Measurements from ENCODE around the gene BTNL3. TPM values are rescaled to one million over a fixed set of nuclear protein-coding genes. Genes with fewer than 3 reads are reported as not detected.
"Not testable (repeated sequence)": the region's sequence is repeated elsewhere in the genome, so short reads cannot be mapped to it uniquely, and the experiment has no call there.

BTNL3 gene
- total RNA-seq, 1 experiment from 2014 or later: not detected

DNA sequence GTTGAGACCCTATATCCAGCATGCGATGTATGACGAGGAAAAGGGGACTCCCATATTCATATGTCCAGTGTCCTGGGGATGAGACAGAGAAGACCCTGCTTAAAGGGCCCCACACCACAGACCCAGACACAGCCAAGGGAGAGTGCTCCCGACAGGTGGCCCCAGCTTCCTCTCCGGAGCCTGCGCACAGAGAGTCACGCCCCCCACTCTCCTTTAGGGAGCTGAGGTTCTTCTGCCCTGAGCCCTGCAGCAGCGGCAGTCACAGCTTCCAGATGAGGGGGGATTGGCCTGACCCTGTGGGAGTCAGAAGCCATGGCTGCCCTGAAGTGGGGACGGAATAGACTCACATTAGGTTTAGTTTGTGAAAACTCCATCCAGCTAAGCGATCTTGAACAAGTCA lies 17.1 kb downstream of the BTNL3 start:
- no TSS peak for BruUV-seq (replicated peaks)
- Histone ChIP-seq H3K36me3 (ENCODE audit: insufficient read depth, low read length, poor library complexity, severe bottlenecking) (no peaks in the 10 kb centered on the region), H3K27ac (ENCODE audit: low read depth, low read length, poor library complexity, severe bottlenecking) (no peak overlapping the region), H3K4me1 (ENCODE audit: insufficient read depth, low read length, poor library complexity, severe bottlenecking) (no peaks in the 10 kb centered on the region), H3K27me3 (replicated peaks; ENCODE audit: insufficient read depth, low read depth, low read length, poor library complexity) (peaks cover 15% of the 10 kb centered on the region), H3K9me3 (ENCODE audit: low read depth, low read length, poor library complexity, severe bottlenecking) (no peaks in the 10 kb centered on the region), H3K4me3 (ENCODE audit: low read depth, low read length, poor library complexity, severe bottlenecking) (no peak overlapping the region)
- no peak for DNase-seq (ENCODE audit: low spot score)
- ChIA-PET POLR2A (ENCODE audit: low non-redundant PET) (no interaction called here), CTCF (no interaction called here)
- TF ChIP-seq, protein P1, sequence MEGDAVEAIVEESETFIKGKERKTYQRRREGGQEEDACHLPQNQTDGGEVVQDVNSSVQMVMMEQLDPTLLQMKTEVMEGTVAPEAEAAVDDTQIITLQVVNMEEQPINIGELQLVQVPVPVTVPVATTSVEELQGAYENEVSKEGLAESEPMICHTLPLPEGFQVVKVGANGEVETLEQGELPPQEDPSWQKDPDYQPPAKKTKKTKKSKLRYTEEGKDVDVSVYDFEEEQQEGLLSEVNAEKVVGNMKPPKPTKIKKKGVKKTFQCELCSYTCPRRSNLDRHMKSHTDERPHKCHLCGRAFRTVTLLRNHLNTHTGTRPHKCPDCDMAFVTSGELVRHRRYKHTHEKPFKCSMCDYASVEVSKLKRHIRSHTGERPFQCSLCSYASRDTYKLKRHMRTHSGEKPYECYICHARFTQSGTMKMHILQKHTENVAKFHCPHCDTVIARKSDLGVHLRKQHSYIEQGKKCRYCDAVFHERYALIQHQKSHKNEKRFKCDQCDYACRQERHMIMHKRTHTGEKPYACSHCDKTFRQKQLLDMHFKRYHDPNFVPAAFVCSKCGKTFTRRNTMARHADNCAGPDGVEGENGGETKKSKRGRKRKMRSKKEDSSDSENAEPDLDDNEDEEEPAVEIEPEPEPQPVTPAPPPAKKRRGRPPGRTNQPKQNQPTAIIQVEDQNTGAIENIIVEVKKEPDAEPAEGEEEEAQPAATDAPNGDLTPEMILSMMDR (conservative IDR thresholded peaks at IDR 0.05; ENCODE audit: low read depth, low read length): no peak
- no peak for TF ChIP-seq EZH2 (IDR thresholded peaks at IDR 0.05; ENCODE audit: borderline replicate concordance, low read depth, low read length, poor library complexity, severe bottlenecking)
- intact Hi-C loops (cut with micrococcal nuclease; ENCODE audit: unreplicated experiment): no loop called here

DNA sequence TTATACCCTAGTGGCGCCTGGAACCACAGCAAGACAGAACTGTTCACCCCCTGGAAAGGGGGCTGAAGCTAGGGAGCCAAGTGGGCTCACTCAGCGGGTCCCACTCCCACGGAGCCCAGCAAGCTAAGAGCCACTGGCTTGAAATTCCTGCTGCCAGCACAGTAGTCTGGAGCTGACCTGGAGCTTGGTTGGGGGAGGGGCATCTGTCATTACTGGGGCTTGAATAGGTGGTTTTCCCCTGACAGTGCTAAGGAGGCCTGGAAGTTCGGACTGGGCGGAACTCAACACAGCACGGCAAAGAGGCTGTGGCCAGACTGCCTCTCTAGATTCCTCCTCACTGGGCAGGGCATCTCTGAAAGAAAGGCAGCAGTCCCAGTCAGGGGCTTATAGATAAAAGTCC lies 19.5 kb downstream of the BTNL3 start:
- Histone ChIP-seq H3K4me3 (ENCODE audit: low read depth, low read length, poor library complexity, severe bottlenecking) (no peak overlapping the region), H3K36me3 (ENCODE audit: insufficient read depth, low read length, poor library complexity, severe bottlenecking) (no peaks in the 10 kb centered on the region), H3K27ac (ENCODE audit: low read depth, low read length, poor library complexity, severe bottlenecking) (no peak overlapping the region), H3K4me1 (ENCODE audit: insufficient read depth, low read length, poor library complexity, severe bottlenecking) (no peaks in the 10 kb centered on the region), H3K9me3 (ENCODE audit: low read depth, low read length, poor library complexity, severe bottlenecking) (no peaks in the 10 kb centered on the region), H3K27me3 (replicated peaks; ENCODE audit: insufficient read depth, low read depth, low read length, poor library complexity) (peaks cover 15% of the 10 kb centered on the region)
- ChIA-PET POLR2A (ENCODE audit: low non-redundant PET) (no interaction called here), CTCF (no interaction called here)
- no TSS peak for BruUV-seq (replicated peaks)
- no peak for DNase-seq (ENCODE audit: low spot score)
- intact Hi-C loops (cut with micrococcal nuclease; ENCODE audit: unreplicated experiment): no loop called here
- no peak for TF ChIP-seq EZH2 (IDR thresholded peaks at IDR 0.05; ENCODE audit: borderline replicate concordance, low read depth, low read length, poor library complexity, severe bottlenecking)
- TF ChIP-seq, protein P1 (conservative IDR thresholded peaks at IDR 0.05; ENCODE audit: low read depth, low read length): no peak

DNA sequence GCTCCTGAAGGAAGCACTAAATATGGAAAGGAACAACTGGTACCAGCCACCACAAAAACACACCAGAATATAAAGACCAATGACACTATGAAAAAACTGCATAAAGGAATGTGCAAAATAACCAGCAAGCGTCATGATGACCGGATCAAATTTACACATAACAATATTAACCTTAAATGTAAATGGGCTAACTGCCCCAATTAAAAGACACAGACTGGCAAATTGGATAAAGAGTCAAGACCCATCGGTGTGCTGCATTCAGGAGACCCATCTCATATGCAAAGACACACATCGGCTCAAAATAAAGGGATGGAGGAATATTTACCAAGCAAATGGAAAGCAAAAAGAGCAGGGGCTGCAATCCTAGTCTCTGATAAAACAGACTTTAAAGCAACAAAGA lies 21.4 kb downstream of the BTNL3 start:
- POLR2A ChIA-PET (ENCODE audit: low non-redundant PET); intact Hi-C loops (cut with micrococcal nuclease; ENCODE audit: unreplicated experiment); H3K4me1 ChIP-seq (ENCODE audit: insufficient read depth, low read length, poor library complexity, severe bottlenecking); CTCF ChIA-PET; H3K36me3 ChIP-seq (ENCODE audit: insufficient read depth, low read length, poor library complexity, severe bottlenecking); H3K27ac ChIP-seq (ENCODE audit: low read depth, low read length, poor library complexity, severe bottlenecking); H3K9me3 ChIP-seq (ENCODE audit: low read depth, low read length, poor library complexity, severe bottlenecking); BruUV-seq (replicated peaks); H3K4me3 ChIP-seq (ENCODE audit: low read depth, low read length, poor library complexity, severe bottlenecking); DNase-seq (ENCODE audit: low spot score): not testable (repeated sequence)
- H3K27me3 ChIP-seq (replicated peaks; ENCODE audit: insufficient read depth, low read depth, low read length, poor library complexity): peaks cover 15% of the 10 kb centered on the region

DNA sequence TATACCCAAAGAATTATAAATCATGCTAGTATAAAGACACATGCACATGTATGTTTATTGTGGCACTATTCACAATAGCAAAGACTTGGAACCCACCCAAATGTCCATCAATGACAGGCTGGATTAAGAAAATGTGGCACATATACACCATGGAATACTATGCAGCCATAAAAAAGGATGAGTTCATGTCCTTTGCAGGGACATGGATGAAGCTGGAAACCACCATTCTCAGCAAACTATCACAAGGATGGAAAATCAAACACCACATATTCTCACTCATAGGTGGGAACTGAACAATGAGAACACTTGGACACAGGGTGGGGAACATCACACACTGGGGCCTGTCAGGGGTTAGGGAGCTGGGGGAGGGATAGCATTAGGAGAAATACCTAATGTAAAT lies 26.0 kb downstream of the BTNL3 start:
- H3K9me3 ChIP-seq (ENCODE audit: low read depth, low read length, poor library complexity, severe bottlenecking); H3K36me3 ChIP-seq (ENCODE audit: insufficient read depth, low read length, poor library complexity, severe bottlenecking); DNase-seq (ENCODE audit: low spot score); H3K4me1 ChIP-seq (ENCODE audit: insufficient read depth, low read length, poor library complexity, severe bottlenecking); CTCF ChIA-PET; H3K4me3 ChIP-seq (ENCODE audit: low read depth, low read length, poor library complexity, severe bottlenecking); H3K27ac ChIP-seq (ENCODE audit: low read depth, low read length, poor library complexity, severe bottlenecking); BruUV-seq (replicated peaks); H3K27me3 ChIP-seq (replicated peaks; ENCODE audit: insufficient read depth, low read depth, low read length, poor library complexity); intact Hi-C loops (cut with micrococcal nuclease; ENCODE audit: unreplicated experiment); POLR2A ChIA-PET (ENCODE audit: low non-redundant PET): not testable (repeated sequence)

DNA sequence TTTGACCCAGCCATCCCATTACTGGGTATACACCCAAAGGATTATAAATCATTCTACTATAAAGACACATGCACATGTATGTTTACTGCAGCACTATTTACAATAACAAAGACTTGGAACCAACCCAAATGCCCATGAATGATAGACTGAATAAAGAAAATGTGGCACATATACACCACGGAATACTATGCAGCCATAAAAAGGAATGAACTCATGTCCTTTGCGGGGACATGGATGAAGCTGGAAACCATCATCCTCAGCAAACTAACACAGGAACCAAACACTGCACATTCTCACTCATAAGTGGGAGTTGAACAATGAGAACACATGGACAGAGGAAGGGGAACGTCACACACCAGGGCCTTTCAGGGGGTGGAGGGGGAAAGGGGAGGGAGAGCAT lies 28.8 kb downstream of the BTNL3 start:
- H3K9me3 ChIP-seq (ENCODE audit: low read depth, low read length, poor library complexity, severe bottlenecking); H3K27me3 ChIP-seq (replicated peaks; ENCODE audit: insufficient read depth, low read depth, low read length, poor library complexity); H3K4me1 ChIP-seq (ENCODE audit: insufficient read depth, low read length, poor library complexity, severe bottlenecking); H3K27ac ChIP-seq (ENCODE audit: low read depth, low read length, poor library complexity, severe bottlenecking); CTCF ChIA-PET; POLR2A ChIA-PET (ENCODE audit: low non-redundant PET); H3K4me3 ChIP-seq (ENCODE audit: low read depth, low read length, poor library complexity, severe bottlenecking); DNase-seq (ENCODE audit: low spot score); H3K36me3 ChIP-seq (ENCODE audit: insufficient read depth, low read length, poor library complexity, severe bottlenecking); BruUV-seq (replicated peaks); intact Hi-C loops (cut with micrococcal nuclease; ENCODE audit: unreplicated experiment): not testable (repeated sequence)

All from A673 (cell line).